ENCODE measurements around the gene RNF5. TPM values are rescaled to one million over a fixed set of nuclear protein-coding genes. Genes with fewer than 3 reads are reported as not detected.

Gene RNF5
- total and polyA plus RNA-seq, 2 of the 4 experiments (the other 2 are of a cell fraction), result 18.8 to 41.4 TPM

- CTCF ChIA-PET, result no interaction called here
These were observed 46.5 kb downstream of the RNF5 start for GRCh38 chr6:32224696-32225095.

More at GRCh38 chr6:32224696-32225095, 46.5 kb downstream of the RNF5 start:
- Histone ChIP-seq H4K20me1 (ENCODE audit: insufficient read depth, low read length) (no peaks in the 10 kb centered on the region), H3K4me2 (ENCODE audit: low read depth, low read length) (no peak overlapping the region), H3K14ac (replicated peaks; ENCODE audit: low read depth, low read length) (no peak overlapping the region), H3K27me3 (ENCODE audit: control insufficient read depth, insufficient read depth, low read length) (peaks cover 23% of the 10 kb centered on the region), H3K79me1 (ENCODE audit: low read depth in 1 of 2, low read length in 2 of 2) (no peaks in the 10 kb centered on the region), H3K4ac (ENCODE audit: low read depth, low read length) (no peak overlapping the region), H2BK120ac (ENCODE audit: low read depth, low read length) (no peak overlapping the region), H3K4me1 (ENCODE audit: control insufficient read depth, insufficient read depth, low read length) (no peaks in the 10 kb centered on the region), H3K9me1 (ENCODE audit: insufficient read depth, low read length) (no peaks in the 10 kb centered on the region), H3K27ac (ENCODE audit: insufficient read depth, low read length) (no peak overlapping the region), H4K91ac (ENCODE audit: insufficient read depth, low read depth, low read length) (no peak overlapping the region), H2BK5ac (ENCODE audit: low read depth, low read length, poor library complexity, severe bottlenecking) (no peak overlapping the region), H3K9ac (ENCODE audit: low read depth, low read length) (no peak overlapping the region), H3K23ac (ENCODE audit: low read depth, low read length) (no peak overlapping the region), H3K4me3 (ENCODE audit: insufficient read depth, low read depth, low read length) (no peak overlapping the region), H2AFZ (replicated peaks; ENCODE audit: low read length, poor library complexity) (no peak overlapping the region), H3K36me3 (ENCODE audit: control insufficient read depth, insufficient read depth, low read length) (no peaks in the 10 kb centered on the region), H3K9me3 (ENCODE audit: control insufficient read depth, insufficient read depth, low read length) (no peaks in the 10 kb centered on the region), H4K5ac (ENCODE audit: low read depth, low read length) (no peak overlapping the region), H2BK15ac (ENCODE audit: low read depth, low read length) (no peak overlapping the region), H4K8ac (ENCODE audit: low read depth in 2 of 2, low read length in 2 of 2) (no peak overlapping the region), H3K56ac (ENCODE audit: extremely low read depth, insufficient read depth, low read length) (no peak overlapping the region), H2AK5ac (ENCODE audit: low read depth, low read length) (no peak overlapping the region), H3K18ac (ENCODE audit: low read depth, low read length) (no peak overlapping the region), H2BK20ac (ENCODE audit: low read depth, low read length) (no peak overlapping the region), H2AK9ac (replicated peaks; ENCODE audit: low read depth, low read length, poor library complexity) (no peak overlapping the region)
- ATAC-seq (ENCODE audit: low read depth) (no peak), DNase-seq (no peak)
- no peak for TF ChIP-seq RCOR1 (IDR thresholded peaks at IDR 0.05; ENCODE audit: insufficient replicate concordance, low read length)
- no peak for TF ChIP-seq CTCF (conservative IDR thresholded peaks at IDR 0.05; ENCODE audit: low read depth, low read length)
- TF ChIP-seq USF2 (IDR thresholded peaks at IDR 0.05; ENCODE audit: low read depth, low read length), result no peak
- no peak for TF ChIP-seq POLR2A (IDR thresholded peaks at IDR 0.05; ENCODE audit: low read depth, low read length)
- no peak for TF ChIP-seq ELK1 (IDR thresholded peaks at IDR 0.05; ENCODE audit: borderline replicate concordance, low read depth, low read length)
- no peak for TF ChIP-seq RFX5 (IDR thresholded peaks at IDR 0.05; ENCODE audit: low read depth, low read length)
- no peak for TF ChIP-seq MAFK (IDR thresholded peaks at IDR 0.05; ENCODE audit: low read depth, low read length)
- no peak for TF ChIP-seq BHLHE40 (IDR thresholded peaks at IDR 0.05; ENCODE audit: low read depth, low read length)
- TF ChIP-seq MXI1 (IDR thresholded peaks at IDR 0.05; ENCODE audit: borderline replicate concordance, low read depth, low read length), result no peak
- TF ChIP-seq CHD1 (IDR thresholded peaks at IDR 0.05; ENCODE audit: low read depth, low read length), result no peak
- TF ChIP-seq NFE2L2 (IDR thresholded peaks at IDR 0.05; ENCODE audit: low read depth, low read length), result no peak
- no peak for TF ChIP-seq SMC3 (IDR thresholded peaks at IDR 0.05; ENCODE audit: low read depth, low read length)
- TF ChIP-seq RAD21 (IDR thresholded peaks at IDR 0.05; ENCODE audit: low read length), result no peak
- TF ChIP-seq CEBPB (IDR thresholded peaks at IDR 0.05; ENCODE audit: low read depth, low read length), result no peak
- TF ChIP-seq MAZ (IDR thresholded peaks at IDR 0.05; ENCODE audit: borderline replicate concordance, low read depth, low read length), result no peak
- dilution Hi-C loops (cut with HindIII; ENCODE audit: low sequenced_read_pairs, unreplicated experiment) (no loop called here), in situ Hi-C loops (cut with MboI; ENCODE audit: low sequenced_read_pairs) (no loop called here), intact Hi-C loops (cut with micrococcal nuclease) (no loop called here)
- no TSS peak for BruUV-seq (replicated peaks)
- POLR2A ChIA-PET (ENCODE audit: unreplicated experiment), result no interaction called here
- 40% methylated on average over 1 of the region's 2 CpGs; no CpG with 5 or more reads in 1 of the 2 experiments for WGBS, 2 experiments (ENCODE audit: extremely low coverage in 2 of 2, insufficient read length in 1 of 2)

All from IMR-90 (cell line).